Smooth muscle cell of the pulmonary artery (primary cell): Measurements from ENCODE around the gene PIK3AP1. TPM values are rescaled to one million over a fixed set of nuclear protein-coding genes. Genes with fewer than 3 reads are reported as not detected.

Experiments
- total RNA-seq: library from RNA; depleted of rRNA; stranded (reverse); fragments of >200 nt; gene quantifications from 2 replicates; pipeline ENCODE4 v1.2.3, GENCODE V29; 2014

PIK3AP1 gene, protein sequence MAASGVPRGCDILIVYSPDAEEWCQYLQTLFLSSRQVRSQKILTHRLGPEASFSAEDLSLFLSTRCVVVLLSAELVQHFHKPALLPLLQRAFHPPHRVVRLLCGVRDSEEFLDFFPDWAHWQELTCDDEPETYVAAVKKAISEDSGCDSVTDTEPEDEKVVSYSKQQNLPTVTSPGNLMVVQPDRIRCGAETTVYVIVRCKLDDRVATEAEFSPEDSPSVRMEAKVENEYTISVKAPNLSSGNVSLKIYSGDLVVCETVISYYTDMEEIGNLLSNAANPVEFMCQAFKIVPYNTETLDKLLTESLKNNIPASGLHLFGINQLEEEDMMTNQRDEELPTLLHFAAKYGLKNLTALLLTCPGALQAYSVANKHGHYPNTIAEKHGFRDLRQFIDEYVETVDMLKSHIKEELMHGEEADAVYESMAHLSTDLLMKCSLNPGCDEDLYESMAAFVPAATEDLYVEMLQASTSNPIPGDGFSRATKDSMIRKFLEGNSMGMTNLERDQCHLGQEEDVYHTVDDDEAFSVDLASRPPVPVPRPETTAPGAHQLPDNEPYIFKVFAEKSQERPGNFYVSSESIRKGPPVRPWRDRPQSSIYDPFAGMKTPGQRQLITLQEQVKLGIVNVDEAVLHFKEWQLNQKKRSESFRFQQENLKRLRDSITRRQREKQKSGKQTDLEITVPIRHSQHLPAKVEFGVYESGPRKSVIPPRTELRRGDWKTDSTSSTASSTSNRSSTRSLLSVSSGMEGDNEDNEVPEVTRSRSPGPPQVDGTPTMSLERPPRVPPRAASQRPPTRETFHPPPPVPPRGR
- 0.13 TPM in 1 of 2 replicates, not detected in the other for total RNA-seq

GRCh38 chr10:96720422-96721206 lies at the start of gene PIK3AP1:
Gene PIK3AP1 (minus strand): TSS chr10:96720514. CDS start chr10:96720394, 120 bp downstream.

DNA sequence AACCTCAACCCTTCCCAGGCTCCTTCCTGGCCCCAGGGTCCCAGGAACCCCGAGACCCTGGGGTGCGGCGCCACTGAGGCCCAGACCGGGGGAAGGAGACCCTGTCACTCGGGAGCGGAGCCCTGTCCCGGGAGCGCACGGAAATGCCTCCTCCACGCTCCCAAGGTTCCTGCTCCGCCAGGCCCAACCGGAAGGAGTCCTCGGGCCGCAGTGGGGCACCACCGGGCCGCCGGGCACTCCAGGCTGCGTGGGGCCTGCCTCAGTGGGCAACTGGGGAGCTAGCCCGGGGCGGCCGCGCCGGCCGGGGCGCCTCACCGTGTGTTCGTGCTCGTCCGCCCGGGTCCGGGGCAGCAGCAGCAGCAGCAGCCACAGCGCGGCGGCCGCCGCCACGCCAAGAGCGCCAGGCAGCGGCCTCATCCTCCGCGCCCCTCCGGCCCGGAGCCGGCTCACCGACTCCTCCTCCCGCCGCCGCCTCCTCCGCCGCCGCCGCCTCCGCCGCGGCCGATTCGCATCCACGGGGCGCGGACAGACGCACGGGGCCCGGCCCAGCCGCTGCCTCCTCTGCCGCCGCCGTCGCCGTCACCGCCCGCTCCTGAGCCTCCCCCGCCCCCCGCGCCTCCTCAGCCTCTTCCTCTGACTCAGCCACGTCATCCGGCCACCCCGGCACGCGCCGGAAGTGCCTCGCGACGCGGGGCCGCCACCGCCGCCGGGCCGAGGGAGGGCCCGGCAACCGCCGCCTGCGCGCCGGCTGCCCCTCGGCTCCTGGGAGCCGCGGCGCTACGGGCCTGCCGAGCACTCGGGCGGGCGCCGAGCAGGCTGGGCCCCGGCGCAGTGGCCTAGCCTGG lies 133.7 kb downstream of the PIK3AP1 start, which contains the start of gene TM9SF3:
Gene TM9SF3, minus strand, starts transcription at position 594 of the 845 bp plus-strand sequence. Its CDS starts 177 bp downstream, at position 417.

Other genes starting within 250 kb of the PIK3AP1 start
- gene TLL2, start 206.6 kb downstream of the PIK3AP1 start, total RNA-seq = 0.13 and 0.23 TPM in 2 replicates
- gene TM9SF3, start 133.5 kb downstream of the PIK3AP1 start, total RNA-seq = 103 and 145 TPM in 2 replicates
- 16.2 and 21.2 TPM in 2 replicates for gene LCOR, start 111.8 kb upstream of the PIK3AP1 start, total RNA-seq